CD4-positive, alpha-beta memory T cell (primary cell): Measurements from ENCODE around the gene PHACTR3. TPM values are rescaled to one million over a fixed set of nuclear protein-coding genes. Genes with fewer than 3 reads are reported as not detected.

Source experiments
- CTCF ChIA-PET: fragments of 350-600 bp; sonication (Branson Sonifier 250); formaldehyde crosslinking; loops from one replicate; lab custom pipeline; 2021; ENCODE audit warnings: inconsistent platforms; ENCODE audit not compliant: partially characterized antibody; lab: Charles Lee
- POLR2A ChIA-PET: fragments of 350-600 bp; sonication (Branson Sonifier 250); formaldehyde crosslinking; loops from one replicate; lab custom pipeline; 2021; ENCODE audit not compliant: partially characterized antibody; lab: Charles Lee
- DNase-seq, 5 donors: peaks; one replicate each; pipeline versions ENCODE4 v3.0.0 to v3.0.0-alpha.2; 2020 to 2022; ENCODE audit warnings: mixed read lengths in 1 of 5
- H3K27ac ChIP-seq: one replicate; pipeline ENCODE4 v1.7.0; 2013; ENCODE audit warnings: low read depth, low read length
- H3K27me3 ChIP-seq: 2 replicates; pipeline ENCODE4 v1.7.0; 2013; ENCODE audit warnings: mild to moderate bottlenecking, low read length, moderate library complexity; ENCODE audit not compliant: insufficient read depth
- H3K36me3 ChIP-seq: 2 replicates; pipeline ENCODE4 v1.7.0; 2013; ENCODE audit warnings: mild to moderate bottlenecking, low read length, moderate library complexity; ENCODE audit not compliant: insufficient read depth
- H3K4me1 ChIP-seq: 2 replicates; pipeline ENCODE4 v1.7.0; 2013; ENCODE audit warnings: mild to moderate bottlenecking, low read length, moderate library complexity; ENCODE audit not compliant: insufficient read depth
- H3K4me3 ChIP-seq, 2 donors: one replicate each; pipeline ENCODE4 v1.7.0; 2013; ENCODE audit warnings: low read length in 2 of 2, mild to moderate bottlenecking in 1 of 2
- H3K9me3 ChIP-seq, 2 donors: one replicate each; pipeline ENCODE4 v1.7.0; 2013; ENCODE audit warnings: low read length in 2 of 2, control low read depth in 1 of 2; ENCODE audit not compliant: control insufficient read depth in 1 of 2
- H3K27ac Mint-ChIP-seq, 7 donors: one replicate each; pipeline ENCODE4 v1.8.0; 2020 to 2021; ENCODE audit warnings: mixed read lengths in 7 of 7, mild to moderate bottlenecking in 6 of 7, inconsistent platforms in 3 of 7, moderate library complexity in 3 of 7
- H3K27me3 Mint-ChIP-seq, 2 donors: one replicate each; pipeline ENCODE4 v1.8.0; 2020 to 2021; ENCODE audit warnings: mixed read lengths in 2 of 2
- H3K36me3 Mint-ChIP-seq, 2 donors: one replicate each; pipeline ENCODE4 v1.8.0; 2020 to 2021; ENCODE audit warnings: mixed read lengths in 2 of 2, inconsistent platforms in 1 of 2, mild to moderate bottlenecking in 1 of 2
- H3K4me1 Mint-ChIP-seq, 4 donors: one replicate each; pipeline ENCODE4 v1.8.0; 2020 to 2021; ENCODE audit warnings: mixed read lengths in 4 of 4, mild to moderate bottlenecking in 1 of 4
- H3K4me3 Mint-ChIP-seq, 8 donors: one replicate each; pipeline ENCODE4 v1.8.0; 2020 to 2021; ENCODE audit warnings: mixed read lengths in 8 of 8, mild to moderate bottlenecking in 7 of 8, moderate library complexity in 6 of 8, inconsistent platforms in 3 of 8
- H3K9me3 Mint-ChIP-seq, 8 donors: one replicate each; pipeline ENCODE4 v1.8.0; 2020 to 2021; ENCODE audit warnings: mixed read lengths in 8 of 8, mild to moderate bottlenecking in 5 of 8, inconsistent platforms in 3 of 8, moderate library complexity in 1 of 8
- intact Hi-C: fragments of 100-400 bp; cut with micrococcal nuclease; formaldehyde crosslinking; loops from one replicate; pipeline ENCODE4 v1.15.1; 2023
- polyA plus RNA-seq, 2 donors: library from polyadenylated mRNA; unstranded; fragments of 300-500 nt; fragmentation: Illumina TruSeq; gene quantifications; one replicate each; pipeline ENCODE4 v1.2.3, GENCODE V29; 2021
- total RNA-seq, 2 experiments: library from RNA; stranded (reverse); gene quantifications; one replicate each; pipeline ENCODE4 v1.2.3, GENCODE V29; 2021

PHACTR3 gene
- total and polyA plus RNA-seq, 4 experiments from 2014 or later, result not detected

GRCh38 chr20:59561614-59562277 lies 42.6 kb upstream of the PHACTR3 start:
- intact Hi-C loops, result no loop called here
- DNase-seq, result no peak
- no peak overlapping the region for H3K27ac Mint-ChIP-seq
- Histone ChIP-seq H3K9me3 (no peaks in the 10 kb centered on the region), H3K27ac (no peak overlapping the region), H3K27me3 (no peaks in the 10 kb centered on the region), H3K4me3 (no peak overlapping the region), H3K36me3 (no peaks in the 10 kb centered on the region), H3K4me1 (no peaks in the 10 kb centered on the region)
- H3K4me1 Mint-ChIP-seq, result peaks cover 0 to 3% (median 2%) of the 10 kb centered on the region in 4 donors
- POLR2A ChIA-PET, result no interaction called here
- H3K9me3 Mint-ChIP-seq, result no peaks in the 10 kb centered on the region
- CTCF ChIA-PET, result interaction anchor here (1.2 to 3.8 kb wide), 2 partner anchors 9 to 13 kb away, joined by 3 to 19 read pairs; no protein-coding TSS in a partner anchor
- H3K36me3 Mint-ChIP-seq, result no peaks in the 10 kb centered on the region
- no peak overlapping the region for H3K4me3 Mint-ChIP-seq
- H3K27me3 Mint-ChIP-seq, result peaks cover 5 to 11% of the 10 kb centered on the region in 2 donors

GRCh38 chr20:59564171-59564570 lies 40.2 kb upstream of the PHACTR3 start:
- Histone ChIP-seq H3K36me3 (no peaks in the 10 kb centered on the region), H3K4me1 (no peaks in the 10 kb centered on the region), H3K27ac (no peak overlapping the region), H3K9me3 (no peaks in the 10 kb centered on the region), H3K27me3 (no peaks in the 10 kb centered on the region), H3K4me3 (no peak overlapping the region)
- CTCF ChIA-PET, result no interaction called here
- H3K27me3 Mint-ChIP-seq, result peaks cover 9 to 14% of the 10 kb centered on the region in 2 donors
- H3K4me3 Mint-ChIP-seq, result no peak overlapping the region
- H3K4me1 Mint-ChIP-seq, result no peaks in the 10 kb centered on the region
- intact Hi-C loops, result no loop called here
- no peaks in the 10 kb centered on the region for H3K36me3 Mint-ChIP-seq
- POLR2A ChIA-PET, result no interaction called here
- no peak for DNase-seq
- no peak overlapping the region for H3K27ac Mint-ChIP-seq
- H3K9me3 Mint-ChIP-seq, result no peaks in the 10 kb centered on the region

- Mint-ChIP-seq H3K9me3 (no peaks in the 10 kb centered on the region), H3K27ac (no peak overlapping the region), H3K36me3 (no peaks in the 10 kb centered on the region), H3K27me3 (peaks cover 12 to 17% of the 10 kb centered on the region in 2 donors), H3K4me3 (no peak overlapping the region), H3K4me1 (no peaks in the 10 kb centered on the region)
- Histone ChIP-seq H3K9me3 (no peaks in the 10 kb centered on the region), H3K27me3 (no peaks in the 10 kb centered on the region), H3K27ac (no peak overlapping the region), H3K36me3 (no peaks in the 10 kb centered on the region), H3K4me3 (no peak overlapping the region), H3K4me1 (no peaks in the 10 kb centered on the region)
- CTCF ChIA-PET, result no interaction called here
- POLR2A ChIA-PET, result no interaction called here
- intact Hi-C loops, result no loop called here
- no peak for DNase-seq
These were observed 39.4 kb upstream of the PHACTR3 start for GRCh38 chr20:59564943-59565342.

- peaks cover 14 to 21% of the 10 kb centered on the region in 2 donors for H3K27me3 Mint-ChIP-seq
- no peak overlapping the region for H3K27ac ChIP-seq
- no peak overlapping the region for H3K4me3 ChIP-seq
- DNase-seq, result no peak
- peaks cover 0 to under 1% (median 0%) of the 10 kb centered on the region in 4 donors for H3K4me1 Mint-ChIP-seq
- no peaks in the 10 kb centered on the region for H3K4me1 ChIP-seq
- H3K36me3 Mint-ChIP-seq, result no peaks in the 10 kb centered on the region
- H3K27me3 ChIP-seq, result no peaks in the 10 kb centered on the region
- H3K27ac Mint-ChIP-seq, result no peak overlapping the region
- intact Hi-C loops, result no loop called here
- H3K36me3 ChIP-seq, result no peaks in the 10 kb centered on the region
- no peak overlapping the region for H3K4me3 Mint-ChIP-seq
- ChIA-PET POLR2A (no interaction called here), CTCF (no interaction called here)
- no peaks in the 10 kb centered on the region for H3K9me3 ChIP-seq
- H3K9me3 Mint-ChIP-seq, result no peaks in the 10 kb centered on the region
These were observed 38.4 kb upstream of the PHACTR3 start for GRCh38 chr20:59565768-59566461.

- Histone ChIP-seq H3K36me3 (no peaks in the 10 kb centered on the region), H3K4me1 (peaks cover 3% of the 10 kb centered on the region), H3K9me3 (no peaks in the 10 kb centered on the region), H3K27ac (no peak overlapping the region), H3K27me3 (no peaks in the 10 kb centered on the region), H3K4me3 (no peak overlapping the region)
- H3K27me3 Mint-ChIP-seq, result peaks cover 17 to 20% of the 10 kb centered on the region in 2 donors
- no peak overlapping the region for H3K27ac Mint-ChIP-seq
- no peaks in the 10 kb centered on the region for H3K36me3 Mint-ChIP-seq
- POLR2A ChIA-PET, result no interaction called here
- peaks cover 0 to 5% (median 2%) of the 10 kb centered on the region in 4 donors for H3K4me1 Mint-ChIP-seq
- DNase-seq, result no peak
- no peak overlapping the region for H3K4me3 Mint-ChIP-seq
- CTCF ChIA-PET, result no interaction called here
- no peaks in the 10 kb centered on the region for H3K9me3 Mint-ChIP-seq
- intact Hi-C loops, result no loop called here
These were observed 37.5 kb upstream of the PHACTR3 start for GRCh38 chr20:59566631-59567524.

- no peaks in the 10 kb centered on the region for H3K9me3 ChIP-seq
- no peaks in the 10 kb centered on the region for H3K36me3 Mint-ChIP-seq
- H3K4me3 Mint-ChIP-seq, result no peak overlapping the region
- H3K4me1 Mint-ChIP-seq, result peaks cover 1 to 5% (median 3%) of the 10 kb centered on the region in 4 donors
- CTCF ChIA-PET, result no interaction called here
- POLR2A ChIA-PET, result no interaction called here
- no peak overlapping the region for H3K27ac ChIP-seq
- peaks cover 4% of the 10 kb centered on the region for H3K4me1 ChIP-seq
- peaks cover 15 to 20% of the 10 kb centered on the region in 2 donors for H3K27me3 Mint-ChIP-seq
- intact Hi-C loops, result no loop called here
- H3K27me3 ChIP-seq, result no peaks in the 10 kb centered on the region
- H3K9me3 Mint-ChIP-seq, result no peaks in the 10 kb centered on the region
- H3K4me3 ChIP-seq, result no peak overlapping the region
- H3K27ac Mint-ChIP-seq, result no peak overlapping the region
- DNase-seq, result no peak
- no peaks in the 10 kb centered on the region for H3K36me3 ChIP-seq
These were observed 36.5 kb upstream of the PHACTR3 start for GRCh38 chr20:59567585-59568508.
